PC-9 (cell line): Measurements from ENCODE around the gene HMGB1. TPM values are rescaled to one million over a fixed set of nuclear protein-coding genes. Genes with fewer than 3 reads are reported as not detected.

ENCODE experiments used
- BruUV-seq: library from RNA; stranded (reverse); fragments of 400-500 nt; replicated peaks from 2 replicates; lab custom pipeline; 2021; lab: Mats Ljungman, UMichigan
- CTCF ChIA-PET: fragments of 300-600 bp; sonication (Branson Sonifier 250); formaldehyde crosslinking; loops from one replicate; lab custom pipeline; 2022; ENCODE audit warnings: antibody characterized with exemption; lab: Charles Lee
- POLR2A ChIA-PET: fragments of 300-600 bp; sonication (Branson Sonifier 250); formaldehyde crosslinking; loops from one replicate; lab custom pipeline; 2022; ENCODE audit warnings: antibody characterized with exemption; ENCODE audit not compliant: unreplicated experiment; lab: Charles Lee
- DNase-seq, 2 experiments: peaks; one replicate each; pipeline versions ENCODE4 v3.0.0 to v3.0.0-alpha.2; 2015 to 2022; ENCODE audit warnings: mixed read lengths in 1 of 2
- H2AFZ ChIP-seq: fragments of 200-600 bp; sonication (generic); 2 replicates; pipeline ENCODE4 v1.8.1; 2017; ENCODE audit warnings: antibody characterized with exemption
- H3F3A ChIP-seq: fragments of 200-600 bp; sonication (generic); 2 replicates; pipeline ENCODE4 v1.8.1; 2017; ENCODE audit warnings: antibody characterized with exemption, mild to moderate bottlenecking, low read depth; ENCODE audit not compliant: insufficient read depth
- H3K27ac ChIP-seq: fragments of 200-600 bp; sonication (generic); 2 replicates; pipeline ENCODE4 v1.6.1; 2016; ENCODE audit warnings: mixed run types
- H3K27me3 ChIP-seq: fragments of 200-600 bp; sonication (generic); 2 replicates; pipeline ENCODE4 v1.6.1; 2016; ENCODE audit warnings: low read depth, mixed run types; ENCODE audit not compliant: insufficient read depth
- H3K36me3 ChIP-seq: fragments of 200-600 bp; sonication (generic); 2 replicates; pipeline ENCODE4 v1.6.1; 2016; ENCODE audit warnings: low read depth, mixed run types
- H3K4me1 ChIP-seq: fragments of 200-600 bp; sonication (generic); replicated peaks from 2 replicates; pipeline ENCODE4 v1.6.1; 2016; ENCODE audit warnings: mixed run types; ENCODE audit not compliant: insufficient read depth
- H3K4me2 ChIP-seq: fragments of 200-600 bp; sonication (generic); 2 replicates; pipeline ENCODE4 v1.6.1; 2017; ENCODE audit warnings: mixed run types
- H3K4me3 ChIP-seq: fragments of 200-600 bp; sonication (generic); 2 replicates; pipeline ENCODE4 v1.6.1; 2016; ENCODE audit warnings: mixed run types
- H3K79me2 ChIP-seq: fragments of 200-600 bp; sonication (generic); 2 replicates; pipeline ENCODE4 v1.6.1; 2017; ENCODE audit warnings: low read depth, mixed run types
- H3K9me2 ChIP-seq: fragments of 200-600 bp; sonication (generic); 2 replicates; pipeline ENCODE4 v1.8.1; 2017; ENCODE audit warnings: mild to moderate bottlenecking; ENCODE audit not compliant: insufficient read depth
- H3K9me3 ChIP-seq: fragments of 200-600 bp; sonication (generic); 2 replicates; pipeline ENCODE4 v1.8.1; 2016; ENCODE audit warnings: low read depth; ENCODE audit not compliant: insufficient read depth
- H4K20me1 ChIP-seq: fragments of 200-600 bp; sonication (generic); 2 replicates; pipeline ENCODE4 v1.8.1; 2017; ENCODE audit not compliant: insufficient read depth
- CTCF ChIP-seq: fragments of 200-600 bp; sonication (generic); conservative IDR thresholded peaks from 2 replicates; pipeline ENCODE4 v1.6.1; 2017; ENCODE audit warnings: mixed run types, antibody characterized with exemption, mild to moderate bottlenecking, moderate library complexity
- EZH2 ChIP-seq: fragments of 200-600 bp; sonication (generic); IDR thresholded peaks from 2 replicates; pipeline ENCODE4 v1.8.0; 2017; ENCODE audit warnings: antibody characterized with exemption, low read depth
- intact Hi-C: fragments of 100-400 bp; cut with micrococcal nuclease; formaldehyde crosslinking; loops from one replicate; pipeline ENCODE4 v1.10.0; 2022; ENCODE audit not compliant: unreplicated experiment
- total RNA-seq: library from RNA; stranded (reverse); gene quantifications from 2 replicates; pipeline ENCODE4 v1.2.3, GENCODE V29; 2021

The HMGB1 gene
- total RNA-seq, 1 experiment from 2014 or later = 313 TPM

GRCh38 chr13:30479154-30479882 is 13.6 kb upstream of the HMGB1 start:
- Histone ChIP-seq H2AFZ (no peak overlapping the region), H3K9me2 (no peaks in the 10 kb centered on the region), H3K36me3 (no peaks in the 10 kb centered on the region), H3F3A (no peaks in the 10 kb centered on the region), H3K27ac (no peak overlapping the region), H4K20me1 (no peaks in the 10 kb centered on the region), H3K27me3 (no peaks in the 10 kb centered on the region), H3K4me3 (no peak overlapping the region), H3K79me2 (no peaks in the 10 kb centered on the region), H3K4me1 (no peaks in the 10 kb centered on the region), H3K4me2 (no peak overlapping the region), H3K9me3 (no peaks in the 10 kb centered on the region)
- TF ChIP-seq EZH2 (no peak), CTCF (no peak)
- ChIA-PET POLR2A (no interaction called here), CTCF (no interaction called here)
- DNase-seq = no peak
- intact Hi-C loops = no loop called here
- no TSS peak for BruUV-seq

- no peak for DNase-seq
- no peaks in the 10 kb centered on the region for H3K9me2 ChIP-seq
- no peaks in the 10 kb centered on the region for H3K9me3 ChIP-seq
- H3K4me2 ChIP-seq = no peak overlapping the region
- no peak overlapping the region for H3K4me3 ChIP-seq
- H3K27ac ChIP-seq = no peak overlapping the region
- no peak overlapping the region for H2AFZ ChIP-seq
- no peaks in the 10 kb centered on the region for H3K4me1 ChIP-seq
- POLR2A ChIA-PET = no interaction called here
- intact Hi-C loops = no loop called here
- no peaks in the 10 kb centered on the region for H3F3A ChIP-seq
- H3K79me2 ChIP-seq = no peaks in the 10 kb centered on the region
- H4K20me1 ChIP-seq = no peaks in the 10 kb centered on the region
- no TSS peak for BruUV-seq
- H3K36me3 ChIP-seq = no peaks in the 10 kb centered on the region
- no peaks in the 10 kb centered on the region for H3K27me3 ChIP-seq
- no peak for TF ChIP-seq EZH2
- TF ChIP-seq CTCF = no peak
- CTCF ChIA-PET = no interaction called here
Observed at GRCh38 chr13:30477346-30478195, 11.8 kb upstream of the HMGB1 start.

- Histone ChIP-seq H3K9me3 (no peaks in the 10 kb centered on the region), H3K79me2 (no peaks in the 10 kb centered on the region), H2AFZ (no peak overlapping the region), H3K4me1 (no peaks in the 10 kb centered on the region), H3F3A (no peaks in the 10 kb centered on the region), H3K27ac (no peak overlapping the region), H4K20me1 (no peaks in the 10 kb centered on the region), H3K4me3 (no peak overlapping the region), H3K9me2 (no peaks in the 10 kb centered on the region), H3K27me3 (no peaks in the 10 kb centered on the region), H3K36me3 (no peaks in the 10 kb centered on the region), H3K4me2 (no peak overlapping the region)
- intact Hi-C loops = no loop called here
- no TSS peak for BruUV-seq
- CTCF ChIA-PET = no interaction called here
- TF ChIP-seq CTCF = no peak
- TF ChIP-seq EZH2 = no peak
- POLR2A ChIA-PET = no interaction called here
- no peak for DNase-seq
Observed at GRCh38 chr13:30473675-30474074, 7.9 kb upstream of the HMGB1 start.
